ENCODE measurements around the gene TTC7B. TPM values are rescaled to one million over a fixed set of nuclear protein-coding genes. Genes with fewer than 3 reads are reported as not detected.

Gene TTC7B
- total RNA-seq, 2 experiments from 2014 or later = 5.6 to 7.8 TPM

DNA sequence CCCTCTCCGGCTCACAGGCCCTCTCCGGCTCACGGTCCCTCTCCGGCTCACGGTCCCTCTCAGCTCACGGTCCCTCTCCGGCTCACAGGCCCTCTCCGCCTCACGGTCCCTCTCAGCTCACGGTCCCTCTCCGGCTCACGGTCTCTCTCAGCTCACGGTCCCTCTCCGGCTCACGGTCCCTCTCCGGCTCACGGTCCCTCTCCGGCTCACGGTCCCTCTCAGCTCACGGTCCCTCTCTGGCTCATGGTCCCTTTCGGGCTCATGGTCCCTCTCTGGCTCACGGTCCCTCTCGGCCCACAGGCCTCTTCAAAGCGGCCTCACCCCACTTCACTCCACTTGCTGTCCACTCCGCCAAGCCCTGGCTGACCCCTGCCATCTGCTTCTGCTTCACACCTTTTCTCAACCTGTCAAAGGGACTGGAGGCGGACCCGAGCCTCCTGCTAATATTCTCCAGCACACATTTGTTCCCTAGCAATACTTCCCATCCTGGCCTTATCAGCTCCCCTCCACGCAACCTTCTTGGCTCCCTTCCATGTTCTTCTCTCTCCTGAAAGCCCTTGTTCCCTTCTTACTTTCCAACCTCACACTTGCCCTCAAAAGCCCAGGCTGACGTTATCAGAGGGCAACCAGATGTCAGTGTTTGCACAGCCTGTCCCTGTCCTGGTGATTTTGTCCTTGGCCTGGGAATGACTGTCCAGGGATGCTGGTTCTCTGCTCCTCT is 242.7 kb downstream of the TTC7B start:
- CTCF ChIA-PET = interaction anchor here (4.5 kb wide), 1 partner anchor 124 kb away, joined by 15 read pairs; no protein-coding TSS in a partner anchor
- Mint-ChIP-seq H3K4me3 (no peak overlapping the region), H3K27ac (no peak overlapping the region), H3K4me1 (ENCODE audit: low read depth) (no peaks in the 10 kb centered on the region), H3K27me3 (no peaks in the 10 kb centered on the region), H3K9me3 (no peaks in the 10 kb centered on the region), H3K36me3 (ENCODE audit: low read depth) (no peaks in the 10 kb centered on the region)
- ATAC-seq (no peak), DNase-seq (no peak)
- intact Hi-C loops (cut with micrococcal nuclease) = no loop called here
- POLR2A ChIA-PET = no interaction called here
- TF ChIP-seq, protein P1, sequence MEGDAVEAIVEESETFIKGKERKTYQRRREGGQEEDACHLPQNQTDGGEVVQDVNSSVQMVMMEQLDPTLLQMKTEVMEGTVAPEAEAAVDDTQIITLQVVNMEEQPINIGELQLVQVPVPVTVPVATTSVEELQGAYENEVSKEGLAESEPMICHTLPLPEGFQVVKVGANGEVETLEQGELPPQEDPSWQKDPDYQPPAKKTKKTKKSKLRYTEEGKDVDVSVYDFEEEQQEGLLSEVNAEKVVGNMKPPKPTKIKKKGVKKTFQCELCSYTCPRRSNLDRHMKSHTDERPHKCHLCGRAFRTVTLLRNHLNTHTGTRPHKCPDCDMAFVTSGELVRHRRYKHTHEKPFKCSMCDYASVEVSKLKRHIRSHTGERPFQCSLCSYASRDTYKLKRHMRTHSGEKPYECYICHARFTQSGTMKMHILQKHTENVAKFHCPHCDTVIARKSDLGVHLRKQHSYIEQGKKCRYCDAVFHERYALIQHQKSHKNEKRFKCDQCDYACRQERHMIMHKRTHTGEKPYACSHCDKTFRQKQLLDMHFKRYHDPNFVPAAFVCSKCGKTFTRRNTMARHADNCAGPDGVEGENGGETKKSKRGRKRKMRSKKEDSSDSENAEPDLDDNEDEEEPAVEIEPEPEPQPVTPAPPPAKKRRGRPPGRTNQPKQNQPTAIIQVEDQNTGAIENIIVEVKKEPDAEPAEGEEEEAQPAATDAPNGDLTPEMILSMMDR (IDR thresholded peaks at IDR 0.05) = no peak

DNA sequence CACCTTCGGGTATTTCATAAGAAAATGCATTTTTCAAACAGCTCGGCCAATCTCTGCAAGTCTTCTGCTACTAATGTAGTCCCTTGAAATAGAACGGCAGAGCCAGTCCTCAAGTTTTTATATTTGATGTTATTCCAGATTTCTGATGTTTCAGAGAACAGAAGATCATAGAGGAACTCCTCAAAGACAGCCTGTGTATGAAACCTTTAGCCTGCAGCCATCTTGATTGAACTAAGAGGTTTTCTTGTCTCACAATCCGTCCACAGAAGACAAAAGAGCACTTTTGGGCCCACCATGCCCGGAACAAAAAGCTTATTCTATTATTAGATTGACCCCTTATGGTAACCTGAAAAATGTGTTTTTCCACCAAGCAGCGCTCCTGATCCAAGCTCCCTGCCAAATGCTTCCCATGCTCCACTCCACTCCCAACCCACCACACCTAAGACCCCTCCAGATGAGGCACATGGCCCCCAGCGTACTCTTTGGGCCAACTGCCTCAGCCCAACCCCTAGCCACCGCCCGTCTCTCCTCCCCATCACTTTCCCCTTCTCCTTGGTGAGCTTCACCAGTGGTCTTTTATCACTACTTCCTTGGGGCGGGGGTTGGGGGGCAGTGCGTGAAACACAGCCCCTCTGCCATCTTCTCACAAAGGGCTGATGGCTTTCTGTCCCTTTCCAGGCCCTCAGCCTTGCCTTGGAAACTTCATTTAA is 243.6 kb downstream of the TTC7B start:
- H3K27me3 Mint-ChIP-seq = no peaks in the 10 kb centered on the region
- DNase-seq = no peak
- intact Hi-C loops (cut with micrococcal nuclease) = no loop called here
- no peaks in the 10 kb centered on the region for H3K36me3 Mint-ChIP-seq (ENCODE audit: low read depth)
- ATAC-seq = no peak
- no peaks in the 10 kb centered on the region for H3K4me1 Mint-ChIP-seq (ENCODE audit: low read depth)
- H3K4me3 Mint-ChIP-seq = no peak overlapping the region
- H3K27ac Mint-ChIP-seq = no peak overlapping the region
- ChIA-PET POLR2A (interaction anchor here (0.9 kb wide), 1 partner anchor 15 kb away, joined by 3 read pairs; no protein-coding TSS in a partner anchor), CTCF (interaction anchor here (1.0 kb wide), 1 partner anchor 9 kb away, joined by 3 read pairs; no protein-coding TSS in a partner anchor)
- no peaks in the 10 kb centered on the region for H3K9me3 Mint-ChIP-seq
- TF ChIP-seq, protein P1 (IDR thresholded peaks at IDR 0.05) = no peak

DNA sequence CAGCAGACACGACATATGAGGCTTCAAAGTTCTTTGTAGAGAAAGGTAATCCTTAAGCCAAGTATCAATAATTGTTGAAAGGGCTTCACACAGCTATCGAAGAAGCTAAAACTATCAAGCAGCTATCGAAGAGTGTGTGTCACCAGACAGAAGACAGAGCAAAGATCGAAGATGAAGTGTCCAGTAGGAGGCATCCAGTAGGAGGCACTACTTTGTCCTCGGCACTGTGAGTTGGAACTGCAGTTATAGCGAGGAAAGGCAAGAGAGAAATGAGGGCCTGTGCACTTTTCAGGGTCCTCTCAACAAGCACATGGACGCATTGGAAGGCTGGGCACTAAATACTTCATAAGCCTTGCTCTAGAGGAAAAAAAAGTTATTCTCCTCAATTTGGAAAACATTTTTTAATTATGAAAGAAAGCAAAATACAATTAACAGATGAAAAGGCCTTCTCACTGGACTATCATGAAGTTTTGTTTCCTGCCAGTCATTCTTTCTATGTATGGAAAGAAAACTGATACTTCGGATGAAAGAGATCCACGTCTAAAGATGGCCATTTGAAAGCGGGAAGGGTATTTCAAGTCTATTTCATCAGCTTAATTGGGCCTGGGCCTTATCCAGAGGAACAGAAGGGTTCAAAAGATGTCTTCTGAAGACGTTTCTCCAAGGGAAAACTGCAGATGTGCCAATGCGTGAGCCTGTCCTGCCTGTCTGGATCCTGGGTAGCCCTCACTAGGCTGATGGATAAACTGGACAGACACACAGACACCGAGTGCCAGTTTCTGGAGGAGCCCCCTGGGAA is 244.9 kb downstream of the TTC7B start:
- POLR2A ChIA-PET = no interaction called here
- ATAC-seq = no peak
- TF ChIP-seq, protein P1 (IDR thresholded peaks at IDR 0.05) = no peak
- Mint-ChIP-seq H3K4me1 (ENCODE audit: low read depth) (no peaks in the 10 kb centered on the region), H3K4me3 (no peak overlapping the region), H3K36me3 (ENCODE audit: low read depth) (no peaks in the 10 kb centered on the region), H3K27me3 (no peaks in the 10 kb centered on the region), H3K27ac (no peak overlapping the region), H3K9me3 (no peaks in the 10 kb centered on the region)
- CTCF ChIA-PET = no interaction called here
- DNase-seq = no peak
- intact Hi-C loops (cut with micrococcal nuclease) = no loop called here

DNA sequence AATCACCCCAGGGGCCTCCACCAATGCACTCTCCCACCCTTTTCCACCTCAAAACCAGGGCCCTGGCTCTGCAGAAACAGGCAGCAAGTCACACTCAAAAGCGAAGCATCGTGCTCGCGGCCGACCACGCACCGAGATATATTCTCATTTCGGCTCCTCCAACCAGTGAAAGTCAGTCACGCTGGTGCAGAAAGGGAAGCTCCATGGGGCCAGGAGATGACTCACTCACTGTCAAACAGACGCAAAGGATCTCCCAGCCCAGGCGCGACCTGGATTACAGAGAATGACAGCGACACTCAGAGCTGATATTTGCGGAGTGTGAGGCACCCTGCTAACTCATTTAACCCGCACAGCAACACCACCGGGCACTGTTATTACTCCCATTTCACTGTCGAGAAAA is 245.8 kb downstream of the TTC7B start:
- POLR2A ChIA-PET = no interaction called here
- CTCF ChIA-PET = no interaction called here
- Mint-ChIP-seq H3K27me3 (no peaks in the 10 kb centered on the region), H3K4me3 (no peak overlapping the region), H3K4me1 (ENCODE audit: low read depth) (no peaks in the 10 kb centered on the region), H3K9me3 (no peaks in the 10 kb centered on the region), H3K36me3 (ENCODE audit: low read depth) (no peaks in the 10 kb centered on the region), H3K27ac (no peak overlapping the region)
- DNase-seq (no peak), ATAC-seq (no peak)
- TF ChIP-seq, protein P1 (IDR thresholded peaks at IDR 0.05) = no peak
- intact Hi-C loops (cut with micrococcal nuclease) = no loop called here

Measured in activated CD8-positive, alpha-beta T cell treated with anti-CD3 and anti-CD28 coated beads for 36 hours (primary cell).